ENCODE data around the gene ZNF587B. TPM values are rescaled to one million over a fixed set of nuclear protein-coding genes. Genes with fewer than 3 reads are reported as not detected.

ZNF587B gene
- total and polyA plus RNA-seq, 10 of the 15 experiments (the other 5 are each of a cell fraction or from before 2014, with no cell fraction given) = 4.1 to 33.9 (median 15.2) TPM

DNA sequence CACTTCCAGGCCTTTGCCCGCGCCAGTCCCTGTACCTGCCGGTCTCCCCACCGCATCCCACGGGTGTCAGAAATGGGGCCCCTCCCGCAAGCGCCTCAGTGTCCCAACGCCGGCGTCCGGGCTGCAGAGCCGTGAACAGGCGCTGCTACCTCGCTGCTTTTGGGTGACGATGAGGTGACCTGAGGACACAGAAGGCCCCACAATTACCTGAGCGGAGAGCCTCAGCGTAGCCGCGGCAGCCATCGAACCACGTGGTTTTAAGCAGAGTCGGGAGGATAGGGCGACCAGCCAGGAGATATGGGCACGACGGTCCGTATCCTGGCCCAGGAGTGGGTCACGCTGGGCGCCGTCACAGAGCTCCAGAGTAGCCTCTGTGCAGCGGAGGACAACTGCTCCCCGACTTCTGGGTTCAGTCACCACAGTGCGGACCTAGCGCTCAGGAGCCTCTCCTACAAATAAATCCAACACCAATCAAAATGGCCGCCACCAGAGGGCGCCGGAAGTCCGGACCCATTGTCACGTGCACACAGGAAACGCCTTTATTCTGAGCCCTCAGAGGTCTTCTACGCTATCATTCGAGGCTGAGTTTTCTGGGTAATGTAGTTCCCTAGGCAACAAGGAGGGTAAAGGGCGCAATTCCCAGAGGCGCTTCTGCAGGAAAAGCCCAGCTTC lies 58.6 kb downstream of the ZNF587B start, which contains the start of gene ZNF814 (continued):
- TF ChIP-seq, protein P1, sequence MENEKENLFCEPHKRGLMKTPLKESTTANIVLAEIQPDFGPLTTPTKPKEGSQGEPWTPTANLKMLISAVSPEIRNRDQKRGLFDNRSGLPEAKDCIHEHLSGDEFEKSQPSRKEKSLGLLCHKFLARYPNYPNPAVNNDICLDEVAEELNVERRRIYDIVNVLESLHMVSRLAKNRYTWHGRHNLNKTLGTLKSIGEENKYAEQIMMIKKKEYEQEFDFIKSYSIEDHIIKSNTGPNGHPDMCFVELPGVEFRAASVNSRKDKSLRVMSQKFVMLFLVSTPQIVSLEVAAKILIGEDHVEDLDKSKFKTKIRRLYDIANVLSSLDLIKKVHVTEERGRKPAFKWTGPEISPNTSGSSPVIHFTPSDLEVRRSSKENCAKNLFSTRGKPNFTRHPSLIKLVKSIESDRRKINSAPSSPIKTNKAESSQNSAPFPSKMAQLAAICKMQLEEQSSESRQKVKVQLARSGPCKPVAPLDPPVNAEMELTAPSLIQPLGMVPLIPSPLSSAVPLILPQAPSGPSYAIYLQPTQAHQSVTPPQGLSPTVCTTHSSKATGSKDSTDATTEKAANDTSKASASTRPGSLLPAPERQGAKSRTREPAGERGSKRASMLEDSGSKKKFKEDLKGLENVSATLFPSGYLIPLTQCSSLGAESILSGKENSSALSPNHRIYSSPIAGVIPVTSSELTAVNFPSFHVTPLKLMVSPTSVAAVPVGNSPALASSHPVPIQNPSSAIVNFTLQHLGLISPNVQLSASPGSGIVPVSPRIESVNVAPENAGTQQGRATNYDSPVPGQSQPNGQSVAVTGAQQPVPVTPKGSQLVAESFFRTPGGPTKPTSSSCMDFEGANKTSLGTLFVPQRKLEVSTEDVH (IDR thresholded peaks at IDR 0.05; ENCODE audit: low read depth, partially characterized antibody) = peak; percentile 79
- no peak for TF ChIP-seq SMAD5 (IDR thresholded peaks at IDR 0.05; ENCODE audit: low read depth)
- peak; percentile 85 for TF ChIP-seq CREB1 (IDR thresholded peaks at IDR 0.05; ENCODE audit: low read depth)
- TF ChIP-seq, protein P2, sequence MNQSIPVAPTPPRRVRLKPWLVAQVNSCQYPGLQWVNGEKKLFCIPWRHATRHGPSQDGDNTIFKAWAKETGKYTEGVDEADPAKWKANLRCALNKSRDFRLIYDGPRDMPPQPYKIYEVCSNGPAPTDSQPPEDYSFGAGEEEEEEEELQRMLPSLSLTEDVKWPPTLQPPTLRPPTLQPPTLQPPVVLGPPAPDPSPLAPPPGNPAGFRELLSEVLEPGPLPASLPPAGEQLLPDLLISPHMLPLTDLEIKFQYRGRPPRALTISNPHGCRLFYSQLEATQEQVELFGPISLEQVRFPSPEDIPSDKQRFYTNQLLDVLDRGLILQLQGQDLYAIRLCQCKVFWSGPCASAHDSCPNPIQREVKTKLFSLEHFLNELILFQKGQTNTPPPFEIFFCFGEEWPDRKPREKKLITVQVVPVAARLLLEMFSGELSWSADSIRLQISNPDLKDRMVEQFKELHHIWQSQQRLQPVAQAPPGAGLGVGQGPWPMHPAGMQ (IDR thresholded peaks at IDR 0.05; ENCODE audit: borderline replicate concordance) = no peak
- no peak for TF ChIP-seq MYB (IDR thresholded peaks at IDR 0.05; ENCODE audit: borderline replicate concordance, low read depth, low read length)
- TF ChIP-seq ZNF274 (IDR thresholded peaks at IDR 0.05; ENCODE audit: insufficient read depth, insufficient read length) = no peak
- peak; percentile 33; the same call in 1 of the 2 replicates for TF ChIP-seq TBL1XR1 (IDR thresholded peaks at IDR 0.05; ENCODE audit: low read depth, low read length)
- TF ChIP-seq, protein P3, sequence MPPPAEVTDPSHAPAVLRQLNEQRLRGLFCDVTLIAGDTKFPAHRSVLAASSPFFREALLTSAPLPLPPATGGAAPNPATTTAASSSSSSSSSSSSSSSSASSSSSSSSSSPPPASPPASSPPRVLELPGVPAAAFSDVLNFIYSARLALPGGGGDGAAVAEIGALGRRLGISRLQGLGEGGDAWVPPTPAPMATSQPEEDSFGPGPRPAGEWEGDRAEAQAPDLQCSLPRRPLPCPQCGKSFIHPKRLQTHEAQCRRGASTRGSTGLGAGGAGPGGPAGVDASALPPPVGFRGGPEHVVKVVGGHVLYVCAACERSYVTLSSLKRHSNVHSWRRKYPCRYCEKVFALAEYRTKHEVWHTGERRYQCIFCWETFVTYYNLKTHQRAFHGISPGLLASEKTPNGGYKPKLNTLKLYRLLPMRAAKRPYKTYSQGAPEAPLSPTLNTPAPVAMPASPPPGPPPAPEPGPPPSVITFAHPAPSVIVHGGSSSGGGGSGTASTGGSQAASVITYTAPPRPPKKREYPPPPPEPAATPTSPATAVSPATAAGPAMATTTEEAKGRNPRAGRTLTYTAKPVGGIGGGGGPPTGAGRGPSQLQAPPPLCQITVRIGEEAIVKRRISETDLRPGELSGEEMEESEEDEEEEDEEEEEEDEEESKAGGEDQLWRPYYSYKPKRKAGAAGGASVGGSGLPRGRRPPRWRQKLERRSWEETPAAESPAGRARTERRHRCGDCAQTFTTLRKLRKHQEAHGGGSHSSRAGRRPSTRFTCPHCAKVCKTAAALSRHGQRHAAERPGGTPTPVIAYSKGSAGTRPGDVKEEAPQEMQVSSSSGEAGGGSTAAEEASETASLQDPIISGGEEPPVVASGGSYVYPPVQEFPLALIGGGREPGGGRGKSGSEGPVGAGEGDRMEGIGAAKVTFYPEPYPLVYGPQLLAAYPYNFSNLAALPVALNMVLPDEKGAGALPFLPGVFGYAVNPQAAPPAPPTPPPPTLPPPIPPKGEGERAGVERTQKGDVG (CRISPR knock-in tag; IDR thresholded peaks at IDR 0.05) = no peak
- no peak for TF ChIP-seq TCF7 (IDR thresholded peaks at IDR 0.05; ENCODE audit: borderline replicate concordance)
- TF ChIP-seq, protein P4, sequence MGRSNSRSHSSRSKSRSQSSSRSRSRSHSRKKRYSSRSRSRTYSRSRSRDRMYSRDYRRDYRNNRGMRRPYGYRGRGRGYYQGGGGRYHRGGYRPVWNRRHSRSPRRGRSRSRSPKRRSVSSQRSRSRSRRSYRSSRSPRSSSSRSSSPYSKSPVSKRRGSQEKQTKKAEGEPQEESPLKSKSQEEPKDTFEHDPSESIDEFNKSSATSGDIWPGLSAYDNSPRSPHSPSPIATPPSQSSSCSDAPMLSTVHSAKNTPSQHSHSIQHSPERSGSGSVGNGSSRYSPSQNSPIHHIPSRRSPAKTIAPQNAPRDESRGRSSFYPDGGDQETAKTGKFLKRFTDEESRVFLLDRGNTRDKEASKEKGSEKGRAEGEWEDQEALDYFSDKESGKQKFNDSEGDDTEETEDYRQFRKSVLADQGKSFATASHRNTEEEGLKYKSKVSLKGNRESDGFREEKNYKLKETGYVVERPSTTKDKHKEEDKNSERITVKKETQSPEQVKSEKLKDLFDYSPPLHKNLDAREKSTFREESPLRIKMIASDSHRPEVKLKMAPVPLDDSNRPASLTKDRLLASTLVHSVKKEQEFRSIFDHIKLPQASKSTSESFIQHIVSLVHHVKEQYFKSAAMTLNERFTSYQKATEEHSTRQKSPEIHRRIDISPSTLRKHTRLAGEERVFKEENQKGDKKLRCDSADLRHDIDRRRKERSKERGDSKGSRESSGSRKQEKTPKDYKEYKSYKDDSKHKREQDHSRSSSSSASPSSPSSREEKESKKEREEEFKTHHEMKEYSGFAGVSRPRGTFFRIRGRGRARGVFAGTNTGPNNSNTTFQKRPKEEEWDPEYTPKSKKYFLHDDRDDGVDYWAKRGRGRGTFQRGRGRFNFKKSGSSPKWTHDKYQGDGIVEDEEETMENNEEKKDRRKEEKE (IDR thresholded peaks at IDR 0.05) = no peak
- TF ChIP-seq IKZF1 (conservative IDR thresholded peaks at IDR 0.05) = peak; percentile 79
- no peak for TF ChIP-seq FOS (IDR thresholded peaks at IDR 0.05; ENCODE audit: borderline replicate concordance, extremely low read depth, insufficient read length)
- TF ChIP-seq MTA2 (IDR thresholded peaks at IDR 0.05; ENCODE audit: low read depth) = no peak
- TF ChIP-seq KDM1A (IDR thresholded peaks at IDR 0.05; ENCODE audit: borderline replicate concordance) = no peak
- TF ChIP-seq, protein P5, sequence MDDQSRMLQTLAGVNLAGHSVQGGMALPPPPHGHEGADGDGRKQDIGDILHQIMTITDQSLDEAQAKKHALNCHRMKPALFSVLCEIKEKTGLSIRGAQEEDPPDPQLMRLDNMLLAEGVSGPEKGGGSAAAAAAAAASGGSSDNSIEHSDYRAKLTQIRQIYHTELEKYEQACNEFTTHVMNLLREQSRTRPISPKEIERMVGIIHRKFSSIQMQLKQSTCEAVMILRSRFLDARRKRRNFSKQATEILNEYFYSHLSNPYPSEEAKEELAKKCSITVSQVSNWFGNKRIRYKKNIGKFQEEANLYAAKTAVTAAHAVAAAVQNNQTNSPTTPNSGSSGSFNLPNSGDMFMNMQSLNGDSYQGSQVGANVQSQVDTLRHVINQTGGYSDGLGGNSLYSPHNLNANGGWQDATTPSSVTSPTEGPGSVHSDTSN (IDR thresholded peaks at IDR 0.05; ENCODE audit: insufficient replicate concordance, low read depth, low read length) = peak; percentile 87
- no peak for TF ChIP-seq BRCA1 (IDR thresholded peaks at IDR 0.05; ENCODE audit: low read depth, low read length)
- TF ChIP-seq TCF3 (IDR thresholded peaks at IDR 0.05; ENCODE audit: borderline replicate concordance, insufficient read depth, low read depth, low read length) = no peak

Data from GM12878 (cell line).